DOHH2 (cell line): Measurements from ENCODE around the gene KNTC1.

Experiments used
- CTCF ChIP-seq: fragments of 200-600 bp; sonication (generic); IDR thresholded peaks from one replicate; pipeline ENCODE4 v1.5.1; 2014; ENCODE audit warnings: antibody characterized with exemption, mild to moderate bottlenecking, low read depth, low read length; ENCODE audit not compliant: poor library complexity, severe bottlenecking
- EZH2phosphoT487 ChIP-seq: fragments of 200-600 bp; sonication (generic); IDR thresholded peaks from 2 replicates; pipeline ENCODE4 v1.6.1; 2017; ENCODE audit warnings: borderline replicate concordance, mild to moderate bottlenecking, antibody characterized with exemption, low read length, moderate library complexity, mixed read lengths

- TF ChIP-seq CTCF: no peak
- no peak for TF ChIP-seq EZH2phosphoT487
Measured at GRCh38 chr12:122506393-122506938, 20.6 kb upstream of the KNTC1 start.
